Fibroblast of mammary gland (primary cell): ENCODE measurements around the gene MCF2L.

Experiments used
- DNase-seq: peaks from one replicate; pipeline ENCODE4 v3.0.0-alpha.2; 2010; ENCODE audit warnings: low read depth
- H3K4me3 ChIP-seq: 2 replicates; pipeline ENCODE4 v1.5.1; 2011; ENCODE audit warnings: low read depth, mild to moderate bottlenecking, low read length, moderate library complexity; ENCODE audit not compliant: control insufficient read depth
- CTCF ChIP-seq: conservative IDR thresholded peaks from 2 replicates; pipeline ENCODE4 v1.5.1; 2011; ENCODE audit warnings: low read depth, low read length, inconsistent platforms; ENCODE audit not compliant: control insufficient read depth, insufficient read depth

Gene MCF2L

GRCh38 chr13:113086991-113087922 lies 118.2 kb downstream of the MCF2L start:
- TF ChIP-seq CTCF = no peak
- H3K4me3 ChIP-seq = no peak overlapping the region
- no peak for DNase-seq

- TF ChIP-seq CTCF = no peak
- H3K4me3 ChIP-seq = no peak overlapping the region
- DNase-seq = no peak
These were observed 119.1 kb downstream of the MCF2L start for GRCh38 chr13:113087923-113088690.

GRCh38 chr13:113088691-113089020 lies 119.6 kb downstream of the MCF2L start:
- DNase-seq = no peak
- no peak overlapping the region for H3K4me3 ChIP-seq
- no peak for TF ChIP-seq CTCF

GRCh38 chr13:113089693-113090414 lies 120.8 kb downstream of the MCF2L start:
- DNase-seq = no peak
- no peak for TF ChIP-seq CTCF
- H3K4me3 ChIP-seq = no peak overlapping the region

- no peak for TF ChIP-seq CTCF
- no peak overlapping the region for H3K4me3 ChIP-seq
- DNase-seq = no peak
These were observed 121.4 kb downstream of the MCF2L start for GRCh38 chr13:113090415-113090770.

- no peak for TF ChIP-seq CTCF
- H3K4me3 ChIP-seq = no peak overlapping the region
- DNase-seq = no peak
These were observed 121.8 kb downstream of the MCF2L start for GRCh38 chr13:113090806-113091205.
